Activated CD8-positive, alpha-beta T cell treated with anti-CD3 and anti-CD28 coated beads, Interleukin-2, amount 10 ng/mL, durations not matched to agents 7 days and 5 days (primary cell): Measurements from ENCODE around the gene PARD3B. TPM values are rescaled to one million over a fixed set of nuclear protein-coding genes. Genes with fewer than 3 reads are reported as not detected.

Experiments
- ATAC-seq: fragments of 150-1000 bp; cut with Tn5 transposase; one replicate; pipeline ENCODE4 v1.10.0; 2021; ENCODE audit warnings: moderate library complexity
- CTCF ChIA-PET: fragments of 350-600 bp; sonication (Branson Sonifier 250); formaldehyde crosslinking; loops from one replicate; lab custom pipeline; 2021; ENCODE audit warnings: antibody characterized with exemption; lab: Charles Lee
- POLR2A ChIA-PET: fragments of 350-600 bp; sonication (Branson Sonifier 250); formaldehyde crosslinking; loops from one replicate; lab custom pipeline; 2021; ENCODE audit warnings: antibody characterized with exemption; lab: Charles Lee
- DNase-seq: peaks from one replicate; pipeline ENCODE4 v3.0.0-alpha.2; 2020
- H3K27ac Mint-ChIP-seq: one replicate; pipeline ENCODE4 v1.8.0; 2021; ENCODE audit warnings: mild to moderate bottlenecking, mixed read lengths
- H3K27me3 Mint-ChIP-seq: one replicate; pipeline ENCODE4 v1.8.0; 2021; ENCODE audit warnings: low read depth, mixed read lengths
- H3K36me3 Mint-ChIP-seq: one replicate; pipeline ENCODE4 v1.8.0; 2021; ENCODE audit warnings: low read depth, mixed read lengths
- H3K4me1 Mint-ChIP-seq: one replicate; pipeline ENCODE4 v1.8.0; 2021; ENCODE audit warnings: low read depth, mixed read lengths
- H3K4me3 Mint-ChIP-seq: one replicate; pipeline ENCODE4 v1.8.0; 2021; ENCODE audit warnings: mild to moderate bottlenecking, mixed read lengths
- H3K9me3 Mint-ChIP-seq: one replicate; pipeline ENCODE4 v1.8.0; 2022; ENCODE audit warnings: mixed read lengths; ENCODE audit not compliant: insufficient read depth
- total RNA-seq, 2 experiments: library from RNA; stranded (reverse); gene quantifications; one replicate each; pipeline ENCODE4 v1.2.3, GENCODE V29; 2021

The PARD3B gene
- total RNA-seq, 2 experiments from 2014 or later, result 0.76 to 1.0 TPM

DNA sequence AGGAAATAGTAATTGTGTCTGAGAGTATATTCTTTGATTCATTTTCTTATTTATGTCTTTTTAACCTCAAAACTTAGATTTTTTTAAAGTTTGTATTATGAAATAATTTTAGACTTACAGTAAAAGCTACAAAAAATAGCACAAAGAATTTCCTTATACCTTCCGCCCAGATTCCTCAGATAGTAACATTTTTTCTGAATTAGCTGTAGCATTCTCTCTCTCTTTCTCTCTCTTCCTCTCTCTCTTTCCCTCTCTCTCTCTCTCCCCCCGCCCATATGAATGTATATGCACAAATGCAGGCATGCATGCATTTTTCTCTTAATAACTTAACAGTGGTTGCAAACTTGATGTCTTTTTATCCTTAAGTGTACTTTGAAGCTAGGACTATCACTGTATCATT, 776.0 kb downstream of the PARD3B start:
- Mint-ChIP-seq H3K36me3 (no peaks in the 10 kb centered on the region), H3K27ac (no peak overlapping the region), H3K27me3 (peaks cover 2% of the 10 kb centered on the region), H3K4me3 (no peak overlapping the region), H3K9me3 (no peaks in the 10 kb centered on the region), H3K4me1 (no peaks in the 10 kb centered on the region)
- ATAC-seq (no peak), DNase-seq (no peak)
- ChIA-PET POLR2A (no interaction called here), CTCF (interaction anchor here (1.0 kb wide), 1 partner anchor 355 kb away, joined by 3 read pairs; no protein-coding TSS in a partner anchor)

DNA sequence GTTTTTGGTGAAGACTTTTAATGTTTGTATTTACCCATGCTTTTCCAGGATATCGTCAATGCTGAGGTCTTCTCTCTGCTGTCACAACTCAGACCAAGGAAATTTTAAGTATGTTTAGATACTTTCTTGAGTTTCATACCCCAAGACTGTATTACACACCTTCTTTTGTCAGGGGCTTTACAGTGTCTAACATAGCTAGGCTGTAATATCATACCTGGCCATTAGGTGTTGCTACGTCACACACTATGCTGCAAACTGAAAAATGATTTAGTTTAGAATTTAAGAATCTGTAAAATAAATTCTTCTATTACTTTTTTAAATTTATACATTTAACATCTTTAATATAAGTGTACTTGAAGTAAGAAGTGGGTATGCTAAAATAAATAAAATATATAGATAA, 778.7 kb downstream of the PARD3B start:
- peaks cover 2% of the 10 kb centered on the region for H3K27me3 Mint-ChIP-seq
- no peak overlapping the region for H3K4me3 Mint-ChIP-seq
- no peak overlapping the region for H3K27ac Mint-ChIP-seq
- ATAC-seq (no peak), DNase-seq (no peak)
- ChIA-PET POLR2A (no interaction called here), CTCF (interaction anchor here (1.7 kb wide), 1 partner anchor 352 kb away, joined by 9 read pairs; no protein-coding TSS in a partner anchor)
- H3K36me3 Mint-ChIP-seq, result no peaks in the 10 kb centered on the region
- H3K9me3 Mint-ChIP-seq, result no peaks in the 10 kb centered on the region
- H3K4me1 Mint-ChIP-seq, result no peaks in the 10 kb centered on the region

DNA sequence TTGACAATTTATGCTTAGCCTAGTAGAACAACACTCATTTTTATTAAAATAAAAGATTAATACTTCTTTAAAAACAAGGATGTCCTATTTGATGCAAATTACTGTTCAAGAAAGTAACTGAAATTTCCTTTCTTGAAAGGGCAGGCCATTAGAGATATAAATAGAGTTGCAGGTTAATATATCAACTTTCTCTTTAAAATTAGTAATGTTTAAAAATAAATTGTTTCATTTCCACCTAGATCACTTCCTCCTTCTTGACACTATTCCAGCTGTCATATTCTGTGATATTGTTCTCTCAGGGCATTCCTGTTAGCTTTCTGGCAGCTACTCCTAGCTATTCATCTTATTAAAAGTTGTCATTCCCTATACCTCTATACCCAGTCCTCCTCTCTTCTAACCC, 779.1 kb downstream of the PARD3B start:
- Mint-ChIP-seq H3K27me3 (peaks cover 2% of the 10 kb centered on the region), H3K27ac (no peak overlapping the region), H3K36me3 (no peaks in the 10 kb centered on the region), H3K4me3 (no peak overlapping the region), H3K9me3 (no peaks in the 10 kb centered on the region), H3K4me1 (no peaks in the 10 kb centered on the region)
- DNase-seq (no peak), ATAC-seq (no peak)
- ChIA-PET POLR2A (no interaction called here), CTCF (interaction anchor here (1.7 kb wide), 1 partner anchor 351 kb away, joined by 9 read pairs; no protein-coding TSS in a partner anchor)

DNA sequence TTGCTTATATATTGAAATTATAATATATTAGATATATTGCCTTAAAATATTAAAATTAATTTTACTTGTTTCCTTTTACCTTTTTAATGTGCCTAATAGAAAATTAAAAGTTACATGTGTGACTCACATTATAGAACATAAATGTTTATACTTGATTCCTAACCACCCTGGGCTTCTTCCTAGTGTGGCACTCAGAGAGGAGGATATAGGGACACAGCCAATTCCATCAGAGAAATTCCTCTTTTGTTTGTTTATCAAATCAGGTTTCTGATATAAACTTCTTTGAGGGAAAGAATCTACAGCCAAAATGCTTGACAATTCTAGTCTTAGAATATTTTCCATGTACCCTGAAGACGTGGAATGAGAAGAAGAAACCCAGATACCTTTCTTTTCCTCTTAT, 788.1 kb downstream of the PARD3B start:
- Mint-ChIP-seq H3K36me3 (no peaks in the 10 kb centered on the region), H3K4me3 (no peak overlapping the region), H3K27me3 (no peaks in the 10 kb centered on the region), H3K9me3 (no peaks in the 10 kb centered on the region), H3K4me1 (peaks cover 2% of the 10 kb centered on the region), H3K27ac (no peak overlapping the region)
- CTCF ChIA-PET, result no interaction called here
- POLR2A ChIA-PET, result no interaction called here
- DNase-seq (no peak), ATAC-seq (no peak)

DNA sequence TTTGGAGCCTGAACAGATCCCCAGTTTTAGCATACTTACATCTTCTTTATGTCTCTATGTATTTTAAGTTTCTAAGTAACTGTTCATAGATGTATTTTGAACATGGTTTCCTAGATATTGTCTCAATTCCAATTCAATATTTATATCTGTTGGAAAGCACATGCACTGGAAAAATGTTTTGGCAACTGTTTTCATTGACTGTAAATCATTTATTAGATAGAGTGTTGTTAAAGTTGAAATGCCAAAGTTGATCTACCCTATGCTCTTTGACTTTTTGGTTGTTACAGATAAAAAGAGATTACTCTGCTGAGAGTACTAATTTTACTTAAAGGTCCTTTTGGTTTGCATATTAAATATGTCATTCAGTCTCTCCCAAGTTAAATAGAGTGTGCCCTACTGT, 792.0 kb downstream of the PARD3B start:
- no peaks in the 10 kb centered on the region for H3K36me3 Mint-ChIP-seq

DNA sequence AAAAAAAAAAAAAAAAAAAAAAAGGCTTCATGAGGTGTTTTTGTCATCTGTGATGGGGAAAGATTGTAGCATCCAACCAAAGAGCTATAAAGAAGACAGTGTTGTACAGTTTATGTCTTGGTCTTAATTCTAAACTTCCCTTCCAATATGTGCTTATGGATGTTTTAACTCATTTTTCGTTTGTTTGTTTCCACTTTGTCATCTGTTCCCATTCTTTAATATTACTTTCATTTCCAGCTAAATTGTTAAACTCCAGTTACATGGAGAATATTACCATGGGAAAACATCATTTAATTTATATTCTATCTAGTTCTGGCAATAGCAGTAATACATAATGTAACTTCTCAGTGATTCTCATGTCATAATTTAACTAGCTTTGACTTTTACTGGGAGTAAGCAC, 792.9 kb downstream of the PARD3B start:
- Mint-ChIP-seq H3K27me3 (no peaks in the 10 kb centered on the region), H3K27ac (no peak overlapping the region), H3K4me1 (no peaks in the 10 kb centered on the region), H3K9me3 (no peaks in the 10 kb centered on the region), H3K36me3 (no peaks in the 10 kb centered on the region), H3K4me3 (no peak overlapping the region)
- DNase-seq (no peak), ATAC-seq (no peak)
- ChIA-PET POLR2A (interaction anchor here (0.6 kb wide), 1 partner anchor 218 kb away, joined by 3 read pairs; no protein-coding TSS in a partner anchor), CTCF (interaction anchor here (1.0 kb wide), 1 partner anchor 1266 kb away, joined by 3 read pairs; no protein-coding TSS in a partner anchor)

More for the DNA sequence above, 792.0 kb downstream of the PARD3B start:
- no peak overlapping the region for H3K27ac Mint-ChIP-seq
- CTCF ChIA-PET, result no interaction called here
- ATAC-seq (no peak), DNase-seq (no peak)
- H3K4me3 Mint-ChIP-seq, result no peak overlapping the region
- H3K9me3 Mint-ChIP-seq, result no peaks in the 10 kb centered on the region
- H3K27me3 Mint-ChIP-seq, result no peaks in the 10 kb centered on the region
- peaks cover 2% of the 10 kb centered on the region for H3K4me1 Mint-ChIP-seq
- POLR2A ChIA-PET, result no interaction called here

DNA sequence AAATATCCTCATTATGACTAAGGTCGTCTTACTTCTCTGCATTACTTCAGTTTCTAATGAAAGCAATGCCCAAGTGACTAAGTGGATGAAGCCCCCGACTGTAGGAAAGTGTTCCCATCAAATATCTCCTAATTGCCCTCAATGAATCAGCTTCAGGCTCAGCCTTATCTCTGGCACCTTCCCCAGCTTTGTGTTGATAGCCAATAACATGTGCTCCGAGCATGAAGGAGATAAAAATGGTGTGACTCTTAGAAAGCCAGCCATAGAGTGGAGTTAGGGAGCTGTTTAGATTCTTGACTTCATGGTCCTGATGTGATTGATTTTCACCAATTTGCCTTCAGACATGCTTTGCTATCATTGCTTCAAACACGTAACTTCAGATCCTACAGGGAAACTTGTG, 797.8 kb downstream of the PARD3B start:
- Mint-ChIP-seq H3K4me3 (no peak overlapping the region), H3K27ac (no peak overlapping the region), H3K9me3 (no peaks in the 10 kb centered on the region), H3K4me1 (no peaks in the 10 kb centered on the region), H3K36me3 (no peaks in the 10 kb centered on the region), H3K27me3 (peaks cover 3% of the 10 kb centered on the region)
- ChIA-PET CTCF (interaction anchor here (1.8 kb wide), 1 partner anchor 333 kb away, joined by 4 read pairs; no protein-coding TSS in a partner anchor), POLR2A (no interaction called here)
- no peak for ATAC-seq
- DNase-seq, result no peak

DNA sequence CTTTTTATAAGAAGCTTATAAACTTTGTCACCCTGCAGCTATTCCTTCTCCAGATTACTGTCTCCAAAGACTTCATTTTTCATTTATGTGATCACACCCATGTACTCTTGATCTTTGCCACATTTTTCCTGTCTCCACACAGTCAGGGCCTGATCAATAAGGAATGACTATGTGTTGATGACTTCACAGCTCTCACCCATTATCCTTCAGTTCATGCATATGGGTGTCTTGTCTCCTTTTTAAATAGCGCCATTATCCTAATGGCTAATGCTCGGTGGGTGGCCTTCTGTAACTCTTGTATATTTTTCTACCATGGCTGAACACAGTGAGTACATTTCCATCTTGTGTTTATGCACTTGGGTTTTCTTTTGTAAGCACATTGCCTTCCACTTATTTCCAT, 801.4 kb downstream of the PARD3B start:
- Mint-ChIP-seq H3K4me3 (no peak overlapping the region), H3K4me1 (no peaks in the 10 kb centered on the region), H3K9me3 (no peaks in the 10 kb centered on the region), H3K36me3 (no peaks in the 10 kb centered on the region), H3K27me3 (peaks cover 3% of the 10 kb centered on the region), H3K27ac (no peak overlapping the region)
- no peak for ATAC-seq
- DNase-seq, result no peak
- POLR2A ChIA-PET, result no interaction called here
- CTCF ChIA-PET, result no interaction called here

DNA sequence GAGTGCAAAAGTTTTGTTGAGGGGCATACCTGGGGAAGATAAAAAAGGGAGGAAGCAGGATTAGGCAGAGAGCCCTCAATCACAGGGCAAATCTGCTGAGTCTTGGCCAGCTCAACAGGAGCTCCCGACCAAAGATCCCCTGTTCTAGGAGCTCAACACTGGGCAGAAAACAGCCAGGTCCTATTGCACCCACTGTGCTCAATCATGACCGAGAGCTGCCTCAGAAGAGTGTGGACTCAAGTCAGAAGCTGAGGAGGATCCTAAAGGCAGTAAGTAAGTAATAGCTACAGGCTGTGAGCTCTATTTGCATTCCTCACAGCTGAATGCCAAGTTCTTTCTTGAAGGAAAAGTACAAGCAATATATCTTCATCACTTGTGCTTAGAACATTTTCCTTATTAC, 802.6 kb downstream of the PARD3B start:
- POLR2A ChIA-PET, result no interaction called here
- peaks cover 3% of the 10 kb centered on the region for H3K27me3 Mint-ChIP-seq
- H3K4me3 Mint-ChIP-seq, result no peak overlapping the region
- ATAC-seq (no peak), DNase-seq (no peak)
- CTCF ChIA-PET, result no interaction called here
- no peaks in the 10 kb centered on the region for H3K36me3 Mint-ChIP-seq
- no peaks in the 10 kb centered on the region for H3K9me3 Mint-ChIP-seq
- no peaks in the 10 kb centered on the region for H3K4me1 Mint-ChIP-seq
- H3K27ac Mint-ChIP-seq, result no peak overlapping the region

DNA sequence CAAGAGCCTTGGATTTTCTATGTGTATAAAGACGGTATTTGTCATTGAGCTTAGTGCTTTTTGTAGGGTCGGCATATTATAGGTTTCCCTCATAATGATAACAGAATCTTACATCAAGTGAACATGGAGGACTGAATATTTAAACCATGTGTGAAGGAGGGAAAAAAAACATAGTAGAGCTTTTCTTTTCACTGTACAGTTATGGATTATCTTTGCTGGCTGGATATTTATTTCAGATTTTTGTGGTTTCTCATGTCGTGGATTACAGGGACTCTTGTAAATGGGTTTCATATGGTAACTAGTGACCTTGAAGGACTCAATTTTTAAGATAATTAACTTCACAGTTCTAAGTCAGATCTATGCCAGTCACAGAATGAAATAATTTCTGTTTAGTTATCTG, 806.8 kb downstream of the PARD3B start:
- no peak overlapping the region for H3K4me3 Mint-ChIP-seq
- DNase-seq (no peak), ATAC-seq (no peak)
- peaks cover 3% of the 10 kb centered on the region for H3K27me3 Mint-ChIP-seq
- ChIA-PET CTCF (no interaction called here), POLR2A (no interaction called here)
- H3K9me3 Mint-ChIP-seq, result no peaks in the 10 kb centered on the region
- no peak overlapping the region for H3K27ac Mint-ChIP-seq
- no peaks in the 10 kb centered on the region for H3K4me1 Mint-ChIP-seq
- no peaks in the 10 kb centered on the region for H3K36me3 Mint-ChIP-seq

DNA sequence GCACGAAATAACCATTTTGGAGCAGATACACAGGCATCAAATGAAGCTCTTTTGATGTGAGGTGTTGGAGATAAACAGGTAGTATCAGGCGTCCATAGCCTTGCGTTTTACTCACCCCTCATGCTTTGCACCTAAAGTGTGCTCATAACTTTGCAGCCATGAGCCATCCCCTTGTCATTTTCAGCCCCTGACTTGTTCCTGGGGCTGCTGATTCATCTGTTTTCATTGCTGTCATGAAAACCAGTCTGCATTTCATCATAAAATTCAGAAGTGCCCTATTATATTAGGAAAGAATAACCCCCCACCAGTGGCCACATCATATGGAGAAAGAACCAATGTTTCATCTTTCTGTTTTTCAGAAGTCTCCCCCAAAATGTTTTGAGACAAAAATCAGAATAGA, 807.3 kb downstream of the PARD3B start:
- Mint-ChIP-seq H3K4me3 (no peak overlapping the region), H3K36me3 (no peaks in the 10 kb centered on the region), H3K27ac (no peak overlapping the region), H3K4me1 (no peaks in the 10 kb centered on the region), H3K9me3 (no peaks in the 10 kb centered on the region), H3K27me3 (peaks cover 2% of the 10 kb centered on the region)
- ATAC-seq (no peak), DNase-seq (no peak)
- ChIA-PET POLR2A (no interaction called here), CTCF (no interaction called here)

DNA sequence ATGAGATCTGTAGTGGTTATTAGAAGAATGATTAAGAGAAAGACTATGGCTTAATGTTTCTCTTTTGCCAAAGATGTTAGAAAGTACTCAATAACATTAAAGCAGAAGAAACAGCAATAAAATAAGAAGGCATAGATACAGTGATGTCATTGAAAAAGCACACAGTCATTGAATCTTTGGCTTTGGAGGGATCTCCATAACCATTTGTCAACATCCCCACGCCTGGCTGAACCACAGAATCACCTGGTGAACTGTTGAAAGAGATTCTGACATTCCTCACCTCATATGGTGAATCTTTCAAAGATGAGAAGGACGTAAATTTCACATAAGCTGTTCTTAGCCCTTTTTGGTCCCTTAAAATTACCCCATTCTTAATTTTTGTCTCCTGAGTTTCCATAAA, 812.5 kb downstream of the PARD3B start:
- Mint-ChIP-seq H3K9me3 (no peaks in the 10 kb centered on the region), H3K36me3 (no peaks in the 10 kb centered on the region), H3K4me3 (no peak overlapping the region), H3K4me1 (no peaks in the 10 kb centered on the region), H3K27ac (no peak overlapping the region), H3K27me3 (peaks cover 2% of the 10 kb centered on the region)
- ATAC-seq (no peak), DNase-seq (no peak)
- CTCF ChIA-PET, result no interaction called here
- POLR2A ChIA-PET, result no interaction called here

DNA sequence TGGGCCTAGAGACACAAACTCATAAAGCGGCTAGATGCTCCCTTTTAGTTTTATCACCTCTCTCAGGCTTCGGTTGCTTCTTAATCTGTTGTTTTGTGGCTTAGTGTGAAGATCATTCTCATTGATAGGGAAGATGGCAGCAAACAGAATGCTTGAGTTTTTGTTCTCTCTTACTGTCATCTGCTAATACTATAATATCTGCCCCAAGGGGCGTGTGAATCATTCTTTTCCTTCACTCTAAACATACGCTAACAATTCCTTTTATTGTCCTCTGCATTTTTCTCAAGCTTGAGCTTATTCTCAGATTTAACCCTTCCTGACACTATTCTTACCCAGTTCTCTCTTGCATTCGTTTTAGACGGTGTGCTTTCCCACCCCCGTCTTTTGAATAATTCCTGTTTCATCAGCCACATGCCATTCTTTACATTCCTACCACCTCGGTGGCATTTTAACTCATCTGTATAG, 813.1 kb downstream of the PARD3B start:
- Mint-ChIP-seq H3K4me1 (no peaks in the 10 kb centered on the region), H3K27me3 (peaks cover 2% of the 10 kb centered on the region)

More for the DNA sequence above, 813.1 kb downstream of the PARD3B start:
- H3K4me3 Mint-ChIP-seq, result no peak overlapping the region
- ChIA-PET POLR2A (no interaction called here), CTCF (no interaction called here)
- ATAC-seq (no peak), DNase-seq (no peak)
- no peaks in the 10 kb centered on the region for H3K9me3 Mint-ChIP-seq
- no peaks in the 10 kb centered on the region for H3K36me3 Mint-ChIP-seq
- no peak overlapping the region for H3K27ac Mint-ChIP-seq
